Measurements from ENCODE around the gene PP2D1.
"Not testable (repeated sequence)": the region's sequence is repeated elsewhere in the genome, so short reads cannot be mapped to it uniquely, and the experiment has no call there.

The PP2D1 gene

GRCh38 chr3:20046556-20046955, 34.5 kb upstream of the PP2D1 start:
- DNase-seq (ENCODE audit: low read depth): no peak
- TF ChIP-seq CTCF (IDR thresholded peaks at IDR 0.05; ENCODE audit: low read depth, low read length, missing control alignments): no peak
- H3K4me3 ChIP-seq (ENCODE audit: low read depth, low read length): no peak overlapping the region

GRCh38 chr3:20045141-20045540, 33.1 kb upstream of the PP2D1 start:
- not testable (repeated sequence) for DNase-seq (ENCODE audit: low read depth)

GRCh38 chr3:20043825-20044224, 31.8 kb upstream of the PP2D1 start:
- no peak for TF ChIP-seq CTCF (IDR thresholded peaks at IDR 0.05; ENCODE audit: low read depth, low read length, missing control alignments)
- H3K4me3 ChIP-seq (ENCODE audit: low read depth, low read length): peak overlapping the region; percentile 16; the same call in 1 of the 2 replicates
- DNase-seq (ENCODE audit: low read depth): no peak

More at GRCh38 chr3:20045141-20045540, 33.1 kb upstream of the PP2D1 start:
- H3K4me3 ChIP-seq (ENCODE audit: low read depth, low read length): not testable (repeated sequence)

GRCh38 chr3:20043396-20043795, 31.3 kb upstream of the PP2D1 start:
- DNase-seq (ENCODE audit: low read depth): no peak
- no peak for TF ChIP-seq CTCF (IDR thresholded peaks at IDR 0.05; ENCODE audit: low read depth, low read length, missing control alignments)
- H3K4me3 ChIP-seq (ENCODE audit: low read depth, low read length): peak overlapping the region; percentile 16; the same call in 1 of the 2 replicates

- no peak overlapping the region for H3K4me3 ChIP-seq (ENCODE audit: low read depth, low read length)
- no peak for DNase-seq (ENCODE audit: low read depth)
- TF ChIP-seq CTCF (IDR thresholded peaks at IDR 0.05; ENCODE audit: low read depth, low read length, missing control alignments): no peak
These were observed 30.3 kb upstream of the PP2D1 start for GRCh38 chr3:20042331-20042730.

- H3K4me3 ChIP-seq (ENCODE audit: low read depth, low read length): peak overlapping the region; percentile 75
- TF ChIP-seq CTCF (IDR thresholded peaks at IDR 0.05; ENCODE audit: low read depth, low read length, missing control alignments): no peak
- no peak for DNase-seq (ENCODE audit: low read depth)
These were observed 29.2 kb upstream of the PP2D1 start for GRCh38 chr3:20041197-20041780.

- peak; percentile 10 for TF ChIP-seq CTCF (IDR thresholded peaks at IDR 0.05; ENCODE audit: low read depth, low read length, missing control alignments)
- peak overlapping the region; percentile 75 for H3K4me3 ChIP-seq (ENCODE audit: low read depth, low read length)
- DNase-seq (ENCODE audit: low read depth): no peak
These were observed 28.6 kb upstream of the PP2D1 start for GRCh38 chr3:20040548-20041196.

Data from GM12864 (cell line).